ENCODE data around the gene RBMS3.
"Not testable (repeated sequence)": the region's sequence is repeated elsewhere in the genome, so short reads cannot be mapped to it uniquely, and the experiment has no call there.

The RBMS3 gene

GRCh38 chr3:29642393-29643033 is 361.6 kb downstream of the RBMS3 start:
- no peak for FAIRE-seq

- no peak for FAIRE-seq
Observed at GRCh38 chr3:29643034-29643425, 362.2 kb downstream of the RBMS3 start.

- FAIRE-seq = no peak
Observed at GRCh38 chr3:29644261-29644660, 363.4 kb downstream of the RBMS3 start.

- FAIRE-seq = no peak
Observed at GRCh38 chr3:29644956-29645636, 364.2 kb downstream of the RBMS3 start.

GRCh38 chr3:29646043-29646442 is 365.2 kb downstream of the RBMS3 start:
- FAIRE-seq = no peak

- FAIRE-seq = no peak
Observed at GRCh38 chr3:29649815-29650547, 369.1 kb downstream of the RBMS3 start.

- FAIRE-seq = no peak
Observed at GRCh38 chr3:29653680-29654079, 372.8 kb downstream of the RBMS3 start.

GRCh38 chr3:29655015-29655747 is 374.3 kb downstream of the RBMS3 start:
- FAIRE-seq = no peak

GRCh38 chr3:29665688-29666087 is 384.8 kb downstream of the RBMS3 start:
- FAIRE-seq = no peak

GRCh38 chr3:29668233-29668632 is 387.4 kb downstream of the RBMS3 start:
- no peak for FAIRE-seq

GRCh38 chr3:29668728-29669127 is 387.9 kb downstream of the RBMS3 start:
- no peak for FAIRE-seq

- FAIRE-seq = not testable (repeated sequence)
Observed at GRCh38 chr3:29670476-29670875, 389.6 kb downstream of the RBMS3 start.

GRCh38 chr3:29677421-29677820 is 396.6 kb downstream of the RBMS3 start:
- no peak for FAIRE-seq

GRCh38 chr3:29679944-29680343 is 399.1 kb downstream of the RBMS3 start:
- no peak for FAIRE-seq

GRCh38 chr3:29683018-29683993 is 402.4 kb downstream of the RBMS3 start:
- no peak for FAIRE-seq

- no peak for FAIRE-seq
Observed at GRCh38 chr3:29686889-29687592, 406.2 kb downstream of the RBMS3 start.

GRCh38 chr3:29690686-29691353 is 409.9 kb downstream of the RBMS3 start:
- FAIRE-seq = no peak

- no peak for FAIRE-seq
Observed at GRCh38 chr3:29693863-29694262, 413.0 kb downstream of the RBMS3 start.

- no peak for FAIRE-seq
Observed at GRCh38 chr3:29694331-29694730, 413.5 kb downstream of the RBMS3 start.

- no peak for FAIRE-seq
Observed at GRCh38 chr3:29694783-29695182, 413.9 kb downstream of the RBMS3 start.

- no peak for FAIRE-seq
Observed at GRCh38 chr3:29695201-29695600, 414.3 kb downstream of the RBMS3 start.
